Upper lobe of right lung (tissue), 1 donor: ENCODE measurements around the gene PFN4. TPM values are rescaled to one million over a fixed set of nuclear protein-coding genes. Genes with fewer than 3 reads are reported as not detected.

Experiments used
- ATAC-seq: fragments of 200-7000 bp; cut with Tn5 transposase; one replicate; pipeline ENCODE4 v1.9.1; 2020; ENCODE audit warnings: mild to moderate bottlenecking, moderate library complexity
- DNase-seq: peaks from one replicate; pipeline ENCODE4 v3.0.0-alpha.2; 2020
- H3K27ac ChIP-seq: fragments of 200-600 bp; one replicate; pipeline ENCODE4 v1.8.0; 2022
- H3K27me3 ChIP-seq: fragments of 200-600 bp; one replicate; pipeline ENCODE4 v1.8.0; 2022; ENCODE audit warnings: mild to moderate bottlenecking
- H3K36me3 ChIP-seq: fragments of 200-600 bp; one replicate; pipeline ENCODE4 v1.8.0; 2022
- H3K4me1 ChIP-seq: fragments of 200-600 bp; one replicate; pipeline ENCODE4 v1.8.0; 2022
- H3K4me3 ChIP-seq: fragments of 200-600 bp; one replicate; pipeline ENCODE4 v1.8.0; 2022; ENCODE audit warnings: mild to moderate bottlenecking
- H3K9me3 ChIP-seq: fragments of 200-600 bp; one replicate; pipeline ENCODE4 v1.8.0; 2022
- CTCF ChIP-seq: fragments of 200-600 bp; IDR thresholded peaks from one replicate; pipeline ENCODE4 v1.8.0; 2022; ENCODE audit warnings: antibody characterized with exemption
- intact Hi-C: fragments of 100-400 bp; cut with DNase I; formaldehyde crosslinking; loops from one replicate; pipeline ENCODE4 v1.11.0; 2022
- total RNA-seq: library from RNA; stranded (reverse); fragmentation: NEBNext Ultra II Directional; extraction: Animal tissue kit (Norgen Biotek cat#: 25700); gene quantifications from one replicate; pipeline ENCODE4 v1.2.1, GENCODE V29; 2021
- donor health status: DM: no; HTN: yes; CAD: no; lungs with severe emphysema.

Gene PFN4
- total RNA-seq, 1 donor from 2014 or later = 1.5 TPM

GRCh38 chr2:24162494-24162893 is 39.4 kb upstream of the PFN4 start:
- DNase-seq (no peak), ATAC-seq (no peak)
- Histone ChIP-seq H3K27ac (no peak overlapping the region), H3K4me1 (no peaks in the 10 kb centered on the region), H3K4me3 (no peak overlapping the region), H3K27me3 (no peaks in the 10 kb centered on the region), H3K36me3 (peaks cover 4% of the 10 kb centered on the region), H3K9me3 (no peaks in the 10 kb centered on the region)
- intact Hi-C loops = no loop called here
- TF ChIP-seq CTCF = no peak

- H3K9me3 ChIP-seq = no peaks in the 10 kb centered on the region
- no peak for TF ChIP-seq CTCF
- H3K27me3 ChIP-seq = no peaks in the 10 kb centered on the region
- no peak overlapping the region for H3K27ac ChIP-seq
- no peak overlapping the region for H3K4me3 ChIP-seq
- peaks cover 4% of the 10 kb centered on the region for H3K36me3 ChIP-seq
- ATAC-seq (no peak), DNase-seq (no peak)
- no peaks in the 10 kb centered on the region for H3K4me1 ChIP-seq
- intact Hi-C loops = no loop called here
These were observed 37.6 kb upstream of the PFN4 start for GRCh38 chr2:24160761-24161160.

DNA sequence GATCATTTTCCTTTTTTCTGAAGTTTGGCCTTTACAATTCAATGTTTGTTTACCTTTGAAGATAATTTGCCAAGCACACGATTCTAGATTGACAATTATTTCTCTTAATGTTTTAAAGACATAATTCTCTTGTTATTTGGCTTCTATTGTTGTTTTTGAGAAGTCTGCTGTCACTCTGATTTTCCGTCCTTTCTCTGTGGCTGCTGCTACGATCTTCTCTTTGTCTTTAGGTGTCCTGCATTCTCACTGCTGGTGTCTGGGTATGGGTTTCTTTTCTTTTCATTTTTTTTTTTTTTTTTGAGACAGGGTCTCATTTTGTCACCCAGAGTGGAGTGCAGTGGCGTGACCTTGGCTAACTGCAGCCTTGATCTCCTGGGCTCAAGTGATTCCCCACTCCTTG is 36.6 kb upstream of the PFN4 start:
- Histone ChIP-seq H3K36me3 (peaks cover 4% of the 10 kb centered on the region), H3K27me3 (no peaks in the 10 kb centered on the region), H3K27ac (no peak overlapping the region), H3K4me3 (no peak overlapping the region), H3K9me3 (no peaks in the 10 kb centered on the region), H3K4me1 (no peaks in the 10 kb centered on the region)
- intact Hi-C loops = no loop called here
- no peak for ATAC-seq
- no peak for TF ChIP-seq CTCF
- no peak for DNase-seq

- no peak for ATAC-seq
- TF ChIP-seq CTCF = no peak
- peaks cover 4% of the 10 kb centered on the region for H3K36me3 ChIP-seq
- no peaks in the 10 kb centered on the region for H3K4me1 ChIP-seq
- H3K27me3 ChIP-seq = no peaks in the 10 kb centered on the region
- no peaks in the 10 kb centered on the region for H3K9me3 ChIP-seq
- no peak overlapping the region for H3K4me3 ChIP-seq
- H3K27ac ChIP-seq = no peak overlapping the region
- intact Hi-C loops = no loop called here
- no peak for DNase-seq
These were observed 35.0 kb upstream of the PFN4 start for GRCh38 chr2:24158131-24158530.

DNA sequence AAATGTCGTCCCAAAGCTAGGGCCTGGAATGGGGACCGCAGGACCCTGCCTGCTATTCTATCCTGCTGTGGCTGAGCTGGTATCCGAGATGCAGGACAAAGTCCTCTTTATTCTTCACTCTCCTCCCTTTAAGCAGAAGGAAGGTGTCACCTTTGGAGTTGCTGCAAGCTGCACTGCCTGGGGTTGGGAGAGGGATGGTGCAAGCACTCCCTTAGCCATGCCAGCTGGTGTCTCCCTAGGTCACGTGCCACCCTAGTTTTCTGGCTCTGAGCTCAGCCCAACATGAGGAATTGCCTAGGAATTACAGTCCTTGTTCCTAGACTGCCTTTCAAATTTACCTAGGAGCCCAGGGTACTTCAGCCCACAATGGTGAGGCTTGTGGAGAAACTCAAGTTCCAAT is 30.3 kb upstream of the PFN4 start:
- DNase-seq (no peak), ATAC-seq (no peak)
- Histone ChIP-seq H3K27me3 (no peaks in the 10 kb centered on the region), H3K27ac (no peak overlapping the region), H3K4me1 (no peaks in the 10 kb centered on the region), H3K4me3 (no peak overlapping the region), H3K36me3 (peaks cover 6% of the 10 kb centered on the region), H3K9me3 (no peaks in the 10 kb centered on the region)
- TF ChIP-seq CTCF = no peak
- intact Hi-C loops = no loop called here
